K562 treated with DMSO at 1 percent for 12 hours (cell line): Measurements from ENCODE around the gene ARHGEF5. TPM values are rescaled to one million over a fixed set of nuclear protein-coding genes. Genes with fewer than 3 reads are reported as not detected.

Source experiments
- total RNA-seq: library from RNA; unstranded; fragments of 300-600 nt; gene quantifications from 2 replicates; pipeline ENCODE4 v1.2.3, GENCODE V29; 2022; ENCODE audit not compliant: insufficient read depth

Gene ARHGEF5
- 0.30 and 0.40 TPM in 2 replicates for total RNA-seq

DNA sequence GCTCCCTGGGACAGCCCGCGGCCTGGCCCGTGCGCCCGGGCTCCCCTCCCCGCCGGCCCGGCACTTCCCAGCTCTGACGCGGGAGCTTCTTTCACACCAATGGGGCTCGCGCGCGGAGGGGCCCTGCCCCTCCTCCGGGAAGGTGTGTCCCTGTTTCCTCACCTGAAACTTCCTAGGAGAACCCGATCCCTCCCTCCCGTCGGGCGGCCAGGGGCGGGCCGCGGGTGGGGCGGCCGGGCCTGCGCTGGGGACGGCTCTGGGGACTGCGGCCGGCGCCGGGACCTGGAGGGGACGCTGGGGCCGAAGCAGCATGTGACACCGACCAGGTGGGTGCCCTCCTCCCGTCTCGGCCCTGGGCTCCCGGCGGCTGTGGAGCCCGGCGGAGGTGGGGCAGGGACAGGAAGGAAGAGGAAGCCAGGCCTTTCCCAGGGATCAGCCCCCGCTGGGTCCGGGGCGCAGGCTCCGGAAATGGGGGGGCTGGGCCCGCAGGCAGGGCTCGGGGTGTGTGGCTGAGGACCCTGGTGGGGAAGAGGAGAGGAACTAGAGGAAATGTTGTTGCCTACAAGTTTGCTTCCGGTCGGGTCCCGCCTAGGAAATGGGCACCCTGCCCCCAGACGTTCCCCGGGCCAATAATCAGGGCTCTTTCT is at the start of gene ARHGEF5:
TSS of gene ARHGEF5 (plus strand) at position 227 of the 647 bp plus-strand sequence. CDS start 7,268 bp downstream, outside the sequence.

DNA sequence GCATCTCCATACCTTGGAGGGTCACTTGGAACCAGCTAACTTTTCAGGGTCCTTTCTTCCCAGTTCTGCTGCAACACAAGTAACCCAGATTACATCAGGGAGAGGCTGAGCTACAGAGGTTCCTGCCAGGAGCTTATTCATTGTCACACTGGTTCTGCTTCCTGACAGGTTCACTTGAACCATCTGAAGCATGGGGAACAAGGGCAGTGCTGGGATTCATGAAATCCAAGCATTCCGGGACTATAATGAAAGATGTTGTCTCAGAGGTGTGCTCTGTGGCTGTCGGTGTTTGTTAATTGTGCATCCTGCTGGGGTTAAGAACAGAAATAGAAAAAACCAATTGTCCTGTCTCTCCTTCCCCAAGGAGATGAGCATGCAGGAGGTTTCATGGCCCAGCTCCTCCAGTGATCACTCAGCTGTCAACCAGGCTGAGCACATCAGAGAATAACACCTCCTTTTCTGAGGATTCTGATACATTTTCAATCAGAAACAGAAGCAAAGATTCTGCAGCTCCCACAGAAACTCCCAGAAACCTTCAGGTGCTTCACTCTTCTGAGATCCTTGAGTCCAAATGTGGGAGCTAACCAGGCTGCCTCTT is 43.2 kb upstream of the ARHGEF5 start, which contains the start of gene OR2A1:
TSS of gene OR2A1 (plus strand) at position 548 of the 598 bp plus-strand sequence. CDS start 5,706 bp downstream, outside the sequence.

GRCh38 chr7:144403649-144404061 is 48.5 kb downstream of the ARHGEF5 start, which contains the start of gene NOBOX:
TSS of gene NOBOX (minus strand) at chr7:144403693.

Other genes with a start within 250 kb of the ARHGEF5 start
- not detected in 2 replicates for gene OR2A2, start 245.8 kb upstream of the ARHGEF5 start, total RNA-seq
- gene OR2A14, start 232.2 kb upstream of the ARHGEF5 start, total RNA-seq, result not detected in 2 replicates
- not detected in 2 replicates for gene CTAGE4, start 171.9 kb upstream of the ARHGEF5 start, total RNA-seq
- not detected in 2 replicates for gene ARHGEF35, start 159.6 kb upstream of the ARHGEF5 start, total RNA-seq
- gene OR2A42, start 115.8 kb upstream of the ARHGEF5 start, total RNA-seq, result not detected in 2 replicates
- gene OR2A7, start 90.6 kb upstream of the ARHGEF5 start, total RNA-seq, result not detected in 2 replicates
- not detected in 2 replicates for gene CTAGE8, start 86.1 kb upstream of the ARHGEF5 start, total RNA-seq
- gene OR2A1, start 43.0 kb upstream of the ARHGEF5 start, total RNA-seq, result not detected in 2 replicates
- gene NOBOX, start 48.3 kb downstream of the ARHGEF5 start, total RNA-seq, result not detected in 2 replicates